Vagina (tissue), 2 donors: ENCODE measurements around the gene CPB1.

Experiments used
- CTCF ChIP-seq, 3 experiments: fragments of 450-650 bp in 2 of 3; fragments of 200-600 bp in 1 of 3; sonication (generic) in 1 of 3; IDR thresholded peaks; one replicate each; pipeline ENCODE4 v1.5.1; 2017 to 2019; ENCODE audit warnings: antibody characterized with exemption in 3 of 3, mild to moderate bottlenecking in 2 of 3, moderate library complexity in 2 of 3
- POLR2AphosphoS5 ChIP-seq, 2 donors: sonication (generic); formaldehyde crosslinking; IDR thresholded peaks; one replicate each; pipeline ENCODE4 v1.9.0; 2017; ENCODE audit warnings: antibody characterized with exemption in 2 of 2, mild to moderate bottlenecking in 2 of 2, low read depth in 1 of 2; ENCODE audit not compliant: insufficient read depth in 1 of 2

- TF ChIP-seq CTCF (IDR thresholded peaks at IDR 0.05) (no peak), POLR2AphosphoS5 (IDR thresholded peaks at IDR 0.05; ENCODE audit: insufficient read depth in 1 of 2, low read depth in 1 of 2) (no peak)
Observed at GRCh38 chr3:148827585-148827984, at the start of gene CPB1.
